HG02852 (cell line): Measurements from ENCODE around the gene FNTB.
"Not testable (repeated sequence)": the region's sequence is repeated elsewhere in the genome, so short reads cannot be mapped to it uniquely, and the experiment has no call there.

Source experiments
- ATAC-seq: cut with Tn5 transposase; IDR thresholded peaks from one replicate; pipeline ENCODE4 v1.9.1; 2021; ENCODE audit warnings: mild to moderate bottlenecking, moderate library complexity; ENCODE audit not compliant: unreplicated experiment

The FNTB gene

GRCh38 chr14:65011538-65011937 is 24.8 kb downstream of the FNTB start:
- ATAC-seq, result no peak

DNA sequence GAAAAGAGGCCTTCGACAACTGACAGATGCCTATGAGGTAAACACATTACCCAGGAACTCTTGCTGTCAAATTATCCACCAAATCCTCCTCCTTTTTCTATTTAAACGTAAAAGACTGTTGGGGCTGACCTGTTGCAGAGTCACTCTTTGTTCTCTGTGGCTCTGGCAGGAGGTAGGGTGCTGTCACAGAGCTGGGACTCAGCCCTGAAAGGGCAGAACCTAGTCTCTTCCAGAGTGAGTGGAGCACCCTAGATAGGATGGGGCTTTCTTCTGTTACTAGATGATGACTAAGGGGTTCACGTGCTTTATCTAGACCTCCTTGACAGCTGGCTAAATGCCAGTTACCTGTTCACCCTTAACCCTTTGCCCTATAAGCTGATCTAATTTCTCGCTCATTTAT is 25.7 kb downstream of the FNTB start:
- ATAC-seq, result no peak

DNA sequence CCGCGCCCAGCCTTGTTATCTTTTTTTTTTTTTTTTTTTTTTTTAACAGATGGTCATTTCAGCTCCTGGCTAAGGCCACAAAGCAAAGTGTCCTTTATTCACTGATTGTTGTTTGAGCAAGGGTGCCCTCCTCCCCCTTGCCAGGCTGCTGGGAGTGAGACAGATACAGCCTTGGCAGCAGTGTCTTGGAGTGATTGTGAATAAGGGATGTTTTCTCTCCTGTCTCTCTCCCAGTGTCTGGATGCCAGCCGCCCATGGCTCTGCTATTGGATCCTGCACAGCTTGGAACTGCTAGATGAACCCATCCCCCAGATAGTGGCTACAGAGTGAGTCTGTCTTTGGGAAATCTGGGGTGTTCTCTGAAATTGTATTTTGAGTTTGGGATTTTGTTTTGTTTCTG is 28.7 kb downstream of the FNTB start:
- ATAC-seq, result no peak

DNA sequence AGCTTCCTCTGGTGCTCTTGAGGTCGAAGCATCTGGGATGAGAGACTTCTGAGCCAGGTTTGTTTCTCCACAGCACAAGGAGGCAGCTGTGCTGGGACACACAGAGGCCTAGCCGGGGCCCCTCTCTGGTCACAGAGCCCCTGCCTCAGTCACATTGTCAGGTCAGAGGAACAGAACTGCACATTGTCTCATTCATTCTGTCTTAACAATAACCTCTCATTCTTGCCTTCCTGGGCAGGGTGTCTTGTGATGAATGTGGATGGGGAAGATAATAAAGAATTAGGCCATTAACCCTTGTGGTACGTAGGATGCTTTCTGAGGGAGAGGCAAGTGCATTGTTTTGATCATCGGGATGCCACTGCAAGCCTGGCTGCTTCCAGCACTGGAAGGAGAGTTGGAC is 29.8 kb downstream of the FNTB start:
- ATAC-seq, result no peak

DNA sequence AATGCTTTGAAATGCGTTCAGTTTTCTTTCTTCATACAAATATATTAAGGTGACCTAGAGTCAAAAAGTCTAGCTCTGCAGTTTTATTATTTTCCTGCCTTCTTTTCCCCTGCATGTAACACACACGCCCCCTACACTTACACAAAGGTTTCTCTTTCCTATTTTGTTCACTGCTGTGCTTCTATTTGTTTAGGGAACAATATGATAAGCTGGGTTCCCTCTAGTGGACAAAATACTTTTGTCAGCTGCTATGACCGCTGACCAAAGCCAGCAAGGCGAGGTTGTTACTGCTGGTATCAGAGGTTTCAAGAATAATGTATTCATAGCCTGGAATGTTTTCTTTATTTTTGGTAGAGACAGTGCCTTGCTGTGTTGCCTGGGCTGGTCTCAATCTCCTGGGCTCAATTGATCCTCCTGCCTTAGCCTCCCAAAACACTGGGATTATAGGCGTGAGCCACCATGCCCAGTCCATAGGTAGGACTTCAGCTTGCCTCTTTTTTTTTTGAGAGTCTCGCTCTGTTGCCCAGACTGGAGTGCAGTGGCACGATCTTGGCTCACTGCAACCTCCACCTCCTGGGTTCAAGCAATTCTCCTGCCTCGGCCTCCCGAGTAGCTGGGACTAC is 33.4 kb downstream of the FNTB start:
- ATAC-seq, result no peak

- ATAC-seq, result no peak
Observed at GRCh38 chr14:65024957-65025356, 38.3 kb downstream of the FNTB start.

- no peak for ATAC-seq
Observed at GRCh38 chr14:65025818-65026217, 39.1 kb downstream of the FNTB start.

DNA sequence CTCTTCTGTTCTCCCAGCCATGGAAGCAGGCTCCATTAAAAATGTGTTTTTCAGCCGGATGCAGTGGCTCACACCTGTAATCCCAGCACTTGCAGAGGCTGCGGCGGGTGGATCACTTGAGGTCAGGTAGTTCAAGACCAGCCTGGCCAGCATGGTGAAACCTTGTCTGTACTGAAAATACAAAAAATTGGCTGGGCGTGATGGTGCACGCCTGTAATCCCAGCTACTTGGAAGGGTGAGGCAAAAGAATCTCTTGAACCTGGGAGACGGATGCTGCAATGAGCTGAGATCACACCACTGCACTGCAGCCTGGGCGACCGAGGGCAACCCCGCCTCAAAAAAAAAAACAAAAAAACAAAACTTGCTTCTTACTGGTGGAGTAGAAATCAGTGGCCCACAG is 39.8 kb downstream of the FNTB start:
- ATAC-seq, result no peak

GRCh38 chr14:65027127-65027799 is 40.6 kb downstream of the FNTB start:
- no peak for ATAC-seq

DNA sequence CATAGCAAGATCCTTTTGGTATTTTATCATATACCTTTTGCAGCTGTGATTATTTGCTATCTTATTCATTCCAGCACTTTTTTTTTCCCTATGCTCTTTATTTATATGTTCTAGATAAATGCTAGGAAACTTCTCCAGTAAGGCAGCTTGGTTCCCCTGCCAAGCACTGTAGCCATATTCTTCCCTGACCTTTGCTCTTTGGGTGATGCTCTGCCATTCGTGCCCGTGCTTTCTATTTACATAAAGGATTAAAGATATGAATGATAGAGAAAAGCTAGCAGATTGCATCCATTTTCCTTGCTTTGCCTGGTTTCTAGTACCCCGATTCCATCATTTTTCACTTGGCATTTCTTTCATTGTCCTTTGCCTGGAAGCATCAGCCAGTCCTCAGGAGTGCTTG is 42.2 kb downstream of the FNTB start:
- no peak for ATAC-seq

DNA sequence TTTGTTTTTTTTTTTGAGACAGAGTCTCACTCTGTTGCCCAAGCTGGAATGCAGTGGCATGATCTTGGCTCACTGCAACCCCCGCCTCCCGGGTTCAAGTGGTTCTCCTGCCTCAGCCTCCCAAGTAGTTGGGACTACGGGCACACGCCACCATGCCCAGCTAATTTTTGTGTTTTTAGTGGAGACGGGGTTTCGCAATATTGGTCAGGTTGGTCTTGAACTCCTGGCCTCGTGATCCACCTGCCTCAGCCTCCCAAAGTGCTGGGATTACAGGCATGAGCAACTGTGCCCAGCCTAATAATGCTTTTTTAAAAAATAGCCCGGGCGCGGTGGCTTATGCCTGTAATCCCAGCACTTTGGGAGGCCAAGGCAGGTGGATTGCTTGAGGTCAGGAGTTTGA is 44.6 kb downstream of the FNTB start:
- not testable (repeated sequence) for ATAC-seq

GRCh38 chr14:65032319-65032718 is 45.6 kb downstream of the FNTB start:
- ATAC-seq, result no peak

DNA sequence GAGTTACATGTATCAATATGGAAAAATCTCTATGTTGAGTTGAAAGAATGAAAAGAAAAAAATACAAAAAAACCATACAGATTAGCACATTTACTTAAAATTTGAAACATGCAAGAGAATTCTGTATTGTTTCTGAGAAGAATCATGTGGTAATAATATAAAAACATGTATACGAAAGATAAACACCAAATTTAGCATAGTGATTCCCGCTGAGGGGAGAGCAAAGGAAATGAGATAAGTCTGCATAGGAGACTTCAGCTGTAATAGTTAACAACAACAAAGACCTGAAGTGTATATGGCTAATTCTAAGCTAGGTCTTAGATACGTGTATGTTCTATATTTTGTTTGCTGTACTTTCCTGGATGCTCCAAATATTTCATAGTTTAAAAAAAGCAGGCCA is 46.5 kb downstream of the FNTB start:
- ATAC-seq, result no peak

DNA sequence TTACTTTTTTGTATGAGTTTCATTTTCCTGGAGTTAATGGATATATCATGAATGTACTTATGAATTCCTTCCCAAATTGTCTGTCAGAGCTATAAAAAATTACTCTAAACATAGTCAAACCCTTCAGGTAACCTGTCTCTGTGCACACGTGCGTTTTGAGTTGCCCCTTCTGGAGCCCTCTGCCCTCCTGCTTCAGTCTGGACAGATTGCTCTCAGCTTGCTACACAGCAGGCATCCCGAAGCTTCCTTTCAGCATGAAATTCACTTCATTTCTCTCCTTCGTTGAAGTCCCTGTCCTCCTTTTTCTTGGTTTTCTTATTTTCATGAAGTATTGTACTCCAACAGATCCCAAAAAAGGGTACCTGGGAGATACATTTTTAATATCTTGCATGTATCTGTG is 47.3 kb downstream of the FNTB start:
- ATAC-seq, result no peak

DNA sequence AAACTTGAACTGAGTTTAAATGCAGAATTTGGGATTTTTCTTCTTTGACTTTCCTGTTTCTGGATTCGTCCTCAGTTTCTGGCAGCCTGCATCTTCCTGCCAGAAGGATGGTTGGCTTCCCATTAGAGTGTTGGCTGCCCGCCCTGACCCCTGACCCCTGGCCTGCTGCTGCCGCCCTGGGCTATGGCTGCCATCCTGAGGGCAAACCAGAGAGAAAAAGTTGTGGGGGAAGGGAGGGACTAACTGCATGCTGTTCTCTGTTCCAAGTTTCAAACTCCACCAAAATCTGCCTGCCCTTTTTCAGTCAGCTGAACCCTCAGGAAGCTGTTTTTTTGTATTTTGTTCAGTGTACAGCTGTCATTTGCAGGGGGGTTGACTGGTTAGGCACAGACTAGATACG is 48.4 kb downstream of the FNTB start:
- ATAC-seq, result no peak

DNA sequence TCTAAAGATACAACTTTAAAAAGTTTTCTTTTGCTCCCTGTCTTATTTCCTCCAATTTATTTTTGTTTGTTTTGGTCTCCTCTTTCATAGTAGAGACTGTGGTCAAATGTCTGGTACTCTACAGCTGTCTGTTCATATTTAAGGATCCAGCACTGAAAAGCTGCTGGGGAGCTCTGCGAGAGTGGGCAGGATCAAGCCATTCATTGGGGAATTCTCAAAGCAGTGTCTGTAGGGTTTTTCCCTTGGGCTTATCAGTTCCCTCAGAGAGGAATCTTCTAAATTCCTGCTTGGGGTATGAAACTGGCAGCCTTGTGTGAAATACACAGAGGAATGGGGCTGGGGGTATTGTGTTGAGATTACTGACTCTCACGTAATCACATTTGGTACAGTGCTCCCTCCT is 52.3 kb downstream of the FNTB start:
- ATAC-seq, result no peak

- no peak for ATAC-seq
Observed at GRCh38 chr14:65040666-65041433, 54.2 kb downstream of the FNTB start.

GRCh38 chr14:65041434-65041915 is 54.8 kb downstream of the FNTB start:
- ATAC-seq, result no peak

DNA sequence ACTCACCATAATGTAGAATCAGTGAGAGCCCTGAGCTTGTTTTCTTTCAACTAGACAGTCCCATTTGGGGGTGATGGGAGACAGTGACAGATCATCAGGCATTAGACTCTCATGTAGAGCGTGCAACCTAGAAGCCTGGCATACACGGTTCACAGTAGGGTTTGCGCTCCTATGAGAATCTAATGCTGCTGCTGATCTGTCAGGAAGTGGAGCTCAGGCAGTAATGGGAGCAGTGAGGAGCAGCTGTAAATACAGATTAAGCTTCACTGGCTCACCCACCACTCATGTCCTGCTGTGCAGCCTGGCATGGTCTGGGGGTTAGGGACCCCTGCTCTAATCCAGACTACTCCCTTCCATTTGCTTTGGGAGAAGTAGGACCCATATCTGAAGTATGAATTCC is 55.6 kb downstream of the FNTB start:
- ATAC-seq, result peak; percentile 20

GRCh38 chr14:65042731-65043372 is 56.2 kb downstream of the FNTB start:
- peak; percentile 81 for ATAC-seq

GRCh38 chr14:65043893-65044595 is 57.3 kb downstream of the FNTB start:
- no peak for ATAC-seq
